Measurements from ENCODE around the gene NSMF.
"Not testable (repeated sequence)": the region's sequence is repeated elsewhere in the genome, so short reads cannot be mapped to it uniquely, and the experiment has no call there.

The NSMF gene

GRCh38 chr9:137474271-137474670 is 15.1 kb upstream of the NSMF start:
- DNase-seq, result no peak

- DNase-seq, result no peak
These were observed 11.7 kb upstream of the NSMF start for GRCh38 chr9:137470785-137471184.

- no peak for DNase-seq
These were observed 8.8 kb upstream of the NSMF start for GRCh38 chr9:137467896-137468295.

DNA sequence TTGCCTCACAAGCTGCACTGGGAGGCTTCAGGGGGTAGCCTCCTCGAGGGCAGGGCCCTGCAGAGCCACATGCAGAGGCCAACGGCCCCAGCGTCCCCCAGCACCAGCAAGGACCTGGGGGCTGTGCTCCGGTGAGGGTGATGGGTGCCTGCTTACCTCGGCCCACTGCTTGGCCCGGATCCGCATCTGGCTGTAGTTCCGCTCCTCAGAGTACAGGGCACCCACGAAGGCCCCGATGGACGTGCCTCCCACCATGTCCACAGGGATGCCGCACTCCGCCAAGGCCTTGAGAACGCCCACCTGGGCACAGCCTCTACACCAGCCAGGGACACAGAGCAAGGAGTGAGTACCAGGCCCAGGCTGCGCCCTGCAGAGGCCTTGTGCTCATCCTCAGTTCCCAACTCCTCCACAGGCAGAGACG is 8.0 kb upstream of the NSMF start:
- no peak for DNase-seq

DNA sequence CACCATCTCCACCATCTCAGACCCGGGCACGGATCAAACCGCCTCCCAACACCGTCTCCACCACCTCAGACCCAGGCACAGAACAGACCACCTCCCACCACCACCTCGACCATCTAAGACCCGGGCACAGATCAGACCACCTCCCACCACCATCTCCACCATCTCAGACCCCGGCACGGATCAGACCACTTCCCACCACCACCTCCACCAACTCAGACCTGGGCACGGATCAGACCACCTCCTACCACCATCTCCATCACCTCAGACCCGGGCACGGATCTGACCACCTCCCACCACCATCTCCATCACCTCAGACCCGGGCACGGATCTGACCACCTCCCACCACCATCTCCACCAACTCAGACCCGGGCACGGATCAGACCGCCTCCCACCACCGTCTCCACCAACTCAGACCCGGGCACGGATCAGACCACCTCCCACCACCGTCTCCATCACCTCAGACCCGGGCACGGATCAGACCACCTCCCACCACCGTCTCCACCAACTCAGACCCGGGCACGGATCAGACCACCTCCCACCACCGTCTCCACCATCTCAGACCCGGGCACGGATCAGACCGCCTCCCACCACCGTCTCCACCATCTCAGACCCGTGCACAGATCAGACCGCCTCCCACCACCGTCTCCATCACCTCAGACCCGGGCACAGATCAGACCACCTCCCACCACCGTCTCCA is 7.4 kb upstream of the NSMF start:
- not testable (repeated sequence) for DNase-seq

DNA sequence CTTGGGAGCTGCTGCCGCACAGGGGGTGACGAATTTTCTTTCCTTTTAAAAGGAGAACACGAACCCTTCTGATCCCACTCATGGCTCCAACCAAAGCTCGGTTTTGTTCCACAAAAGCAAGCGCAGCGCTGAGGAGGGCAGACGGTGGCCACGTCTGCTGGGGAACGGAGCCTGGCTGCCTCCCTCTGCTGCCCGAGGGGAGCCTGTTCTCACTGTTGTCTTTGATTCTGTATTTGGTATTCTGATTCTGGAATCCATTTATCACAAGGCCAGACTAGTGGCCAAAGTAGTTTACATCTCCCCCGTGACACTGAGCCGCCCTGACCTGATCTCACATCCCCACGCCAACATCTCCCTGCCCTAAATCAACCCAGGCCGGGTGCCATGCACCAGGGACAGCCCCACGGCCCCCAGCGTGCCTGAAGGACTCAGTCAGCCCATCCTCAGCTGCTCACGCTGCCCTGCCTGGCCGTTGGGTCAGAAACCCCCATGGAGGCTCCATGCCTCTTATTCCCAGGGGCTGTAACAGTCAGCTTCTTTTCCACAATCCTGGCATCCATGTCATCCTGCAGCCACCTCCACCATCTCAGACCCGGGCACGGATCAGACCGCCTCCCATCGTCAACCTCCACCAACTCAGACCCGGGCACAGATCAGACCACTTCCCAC is 6.7 kb upstream of the NSMF start:
- no peak for DNase-seq

- no peak for DNase-seq
These were observed 6.0 kb upstream of the NSMF start for GRCh38 chr9:137465000-137465719.

DNA sequence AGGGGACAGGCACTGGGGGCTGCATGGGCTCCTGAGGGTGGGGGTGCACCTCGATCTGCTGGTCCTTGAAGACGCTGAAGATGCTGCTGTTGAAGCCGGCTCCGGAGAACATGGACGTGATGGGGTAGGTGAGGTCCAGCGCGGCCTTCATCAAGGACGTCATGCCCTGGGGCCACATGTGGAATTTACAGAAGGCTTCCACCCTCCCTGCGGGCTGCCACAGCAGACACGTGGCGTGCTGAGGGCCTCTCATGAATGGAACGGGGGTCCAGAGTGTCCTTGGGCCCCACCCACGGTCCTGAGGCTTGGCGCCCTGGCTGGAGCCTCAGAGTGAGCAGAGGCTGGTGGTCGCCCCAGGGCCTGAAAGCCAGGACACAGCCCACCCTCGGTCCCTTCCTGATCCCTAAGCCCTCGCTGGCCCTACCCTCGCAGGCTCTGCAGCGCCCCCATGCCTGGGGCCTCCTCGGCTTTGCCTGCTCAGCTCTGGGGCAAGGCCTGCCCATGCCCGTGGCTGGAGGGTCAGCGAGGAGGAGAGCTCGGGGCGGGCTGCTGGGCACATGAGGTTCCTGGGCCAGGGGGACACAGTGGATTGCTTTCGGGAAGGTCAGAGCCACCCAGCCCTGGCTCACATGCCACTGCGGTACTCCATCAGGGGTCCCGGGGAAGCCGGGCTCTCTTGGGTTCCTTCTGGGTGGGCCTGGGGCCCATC is 5.3 kb upstream of the NSMF start:
- DNase-seq, result no peak

DNA sequence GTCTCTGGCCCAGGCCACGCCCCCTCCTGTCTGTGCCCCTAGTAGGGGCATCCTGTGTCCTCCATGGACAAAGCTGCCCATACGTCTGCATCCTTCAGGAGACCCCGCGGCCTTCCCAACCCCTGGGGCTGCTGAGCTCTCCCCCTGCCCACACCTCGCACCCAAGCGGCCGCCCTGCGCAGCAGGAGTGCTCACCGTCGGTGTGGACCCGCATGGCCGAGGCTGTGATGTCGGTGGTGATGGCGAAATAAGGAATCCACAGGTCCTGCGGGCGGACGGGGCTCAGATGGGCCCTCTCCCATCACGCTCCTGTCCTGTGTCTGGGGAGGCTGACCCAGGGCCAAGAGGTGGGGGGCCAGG is 4.8 kb upstream of the NSMF start:
- DNase-seq, result no peak

- DNase-seq, result no peak
These were observed 4.1 kb upstream of the NSMF start for GRCh38 chr9:137462986-137463930.

GRCh38 chr9:137462396-137462985 is 3.4 kb upstream of the NSMF start:
- no peak for DNase-seq

DNA sequence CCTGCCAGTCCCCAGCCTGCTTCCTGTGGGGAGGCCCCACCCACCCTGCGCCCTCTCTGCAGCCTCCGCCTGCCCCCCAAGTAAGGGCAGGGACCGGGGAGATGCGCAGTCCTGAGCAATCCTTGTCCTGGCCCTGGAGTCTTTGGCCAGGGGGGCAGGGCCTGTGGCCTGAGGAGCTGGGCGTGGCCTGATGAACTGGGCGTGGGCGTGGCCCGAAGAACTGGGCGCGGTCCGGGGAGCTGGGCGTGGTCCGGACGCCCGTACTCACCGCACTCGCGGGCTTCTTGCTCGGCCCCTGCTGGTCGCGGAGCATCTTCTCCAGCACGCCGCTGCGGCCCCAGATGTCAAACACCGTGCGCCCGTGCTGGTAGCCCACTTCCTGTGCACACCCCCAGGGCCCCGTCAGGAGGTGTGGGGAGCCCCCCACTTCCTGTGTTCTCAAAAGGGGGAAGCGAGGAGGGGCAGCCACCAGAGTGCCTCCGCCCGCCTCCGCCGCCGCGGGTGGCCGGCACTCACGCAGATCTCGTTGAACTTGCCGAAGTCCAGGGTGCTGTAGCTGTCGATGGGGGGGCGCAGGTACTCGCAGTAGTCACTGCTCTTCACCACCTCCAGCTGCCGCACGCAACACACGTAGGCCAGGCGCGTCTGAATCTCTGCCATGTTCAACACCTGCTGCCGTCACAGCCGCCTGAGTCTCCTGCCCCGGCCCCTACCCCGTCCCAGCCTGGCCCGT is 2.7 kb upstream of the NSMF start:
- peak; percentile 50 for DNase-seq

DNA sequence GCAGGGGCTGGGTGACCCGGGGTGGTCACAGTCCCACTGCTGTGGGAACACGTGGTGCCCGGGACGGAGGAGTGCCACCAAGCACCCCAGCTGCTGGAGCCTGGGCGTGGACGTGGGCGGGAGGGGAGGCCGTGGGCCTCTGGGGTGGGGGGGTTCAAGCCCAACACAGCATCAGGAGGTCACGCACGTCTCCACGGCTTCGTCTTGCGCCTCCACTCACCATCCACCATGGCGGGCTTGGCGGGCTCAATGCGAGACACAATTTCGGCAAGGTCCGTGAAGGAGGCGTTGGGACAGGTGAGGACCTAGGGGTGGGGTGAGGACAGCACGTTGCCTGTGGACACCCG is 2.2 kb upstream of the NSMF start:
- DNase-seq, result no peak

DNA sequence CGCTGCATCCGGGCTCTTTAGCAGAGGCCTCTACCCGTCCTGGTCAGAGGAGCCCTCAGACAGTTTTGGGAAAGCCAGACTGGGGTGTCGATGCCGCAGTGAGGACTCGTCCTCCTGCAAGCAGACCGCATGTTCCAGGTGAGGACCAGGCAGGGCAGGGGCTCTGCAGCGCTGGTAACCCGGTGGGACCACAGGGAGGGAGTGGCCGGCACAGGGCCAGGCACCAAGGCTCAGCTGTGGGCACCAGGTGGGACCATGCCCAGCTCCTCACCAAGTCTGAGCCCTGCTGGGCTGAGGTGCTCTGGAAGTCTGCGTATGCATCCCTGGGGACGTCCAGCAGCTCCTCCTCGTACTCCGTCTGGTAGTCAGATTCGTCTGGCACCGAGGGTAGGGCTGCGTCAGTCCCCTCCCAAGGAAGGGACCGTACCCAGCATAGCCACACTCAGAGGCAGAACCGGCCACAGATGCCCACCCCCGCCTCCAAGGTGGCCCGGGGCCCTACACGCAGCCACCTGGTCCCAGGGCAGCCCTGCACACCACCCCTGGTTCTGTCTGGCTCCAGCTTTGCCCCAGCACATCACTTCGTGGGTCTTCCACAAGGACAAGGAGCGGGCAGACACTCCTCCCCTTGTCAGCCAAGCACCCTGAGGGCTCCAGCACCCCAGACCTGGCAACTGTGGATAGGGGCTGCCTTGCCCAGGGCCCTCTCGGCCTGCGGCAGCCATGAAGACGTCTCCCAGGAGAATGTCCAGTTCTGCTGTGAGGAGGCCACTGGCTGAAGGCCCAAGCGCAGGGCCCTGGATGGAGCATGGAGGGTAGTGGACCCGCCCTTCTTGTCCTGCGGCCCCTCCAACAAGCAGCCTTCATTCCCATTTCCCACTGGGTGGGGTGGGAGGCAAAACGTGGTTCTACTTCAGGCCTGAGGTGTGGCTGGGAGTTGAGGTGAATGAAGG is 1.5 kb upstream of the NSMF start:
- no peak for DNase-seq

GRCh38 chr9:137459601-137460362 is 648 bp upstream of the NSMF start:
- no peak for DNase-seq

DNA sequence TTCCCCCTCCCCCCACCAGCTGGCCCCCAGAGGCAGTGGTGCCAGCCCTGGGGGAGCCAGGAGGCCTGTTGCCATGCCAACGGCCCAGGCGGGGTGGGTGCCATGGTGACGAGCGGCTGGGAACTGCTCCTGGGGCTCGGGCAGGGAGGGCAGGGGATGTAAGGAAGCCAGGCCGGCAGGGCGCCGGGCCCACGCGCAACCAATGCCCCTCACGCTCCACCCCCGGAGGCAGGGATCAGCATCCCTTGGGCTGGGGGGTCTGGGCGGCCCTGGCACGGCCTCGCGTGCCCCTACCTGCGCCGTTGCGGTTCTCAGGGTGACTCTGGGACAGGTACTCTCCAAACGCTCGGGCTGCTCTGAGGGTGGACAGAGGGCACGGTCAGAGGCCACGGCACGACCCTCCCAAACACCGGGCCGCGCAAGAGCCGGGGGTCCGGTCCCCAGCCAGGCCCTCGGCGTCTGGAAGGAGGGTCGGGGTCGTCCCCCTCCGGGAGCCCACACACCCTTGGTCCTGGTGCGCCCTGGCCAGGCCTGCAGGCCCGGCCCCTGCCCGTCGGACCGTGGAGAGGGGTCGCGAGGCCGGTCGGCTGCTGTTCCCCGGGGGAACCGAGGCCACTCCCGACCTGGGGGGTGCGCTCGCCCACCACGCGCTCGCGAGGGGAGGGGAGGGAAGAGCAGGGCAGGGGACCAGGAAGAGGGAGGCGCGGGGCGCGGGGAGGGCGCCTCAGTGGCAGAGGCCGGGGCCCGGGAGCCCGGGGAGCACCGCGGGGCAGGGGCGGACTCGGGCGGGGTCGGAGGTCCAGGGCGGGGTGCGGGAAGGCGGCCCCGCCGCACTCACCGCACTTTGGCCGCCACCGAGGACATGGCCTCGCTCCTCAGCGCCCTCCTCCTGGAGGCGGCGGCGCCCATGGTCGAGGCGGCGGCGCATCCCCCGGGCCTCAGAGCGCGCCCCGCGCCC is 661 bp downstream of the NSMF start:
- DNase-seq, result no peak

DNA sequence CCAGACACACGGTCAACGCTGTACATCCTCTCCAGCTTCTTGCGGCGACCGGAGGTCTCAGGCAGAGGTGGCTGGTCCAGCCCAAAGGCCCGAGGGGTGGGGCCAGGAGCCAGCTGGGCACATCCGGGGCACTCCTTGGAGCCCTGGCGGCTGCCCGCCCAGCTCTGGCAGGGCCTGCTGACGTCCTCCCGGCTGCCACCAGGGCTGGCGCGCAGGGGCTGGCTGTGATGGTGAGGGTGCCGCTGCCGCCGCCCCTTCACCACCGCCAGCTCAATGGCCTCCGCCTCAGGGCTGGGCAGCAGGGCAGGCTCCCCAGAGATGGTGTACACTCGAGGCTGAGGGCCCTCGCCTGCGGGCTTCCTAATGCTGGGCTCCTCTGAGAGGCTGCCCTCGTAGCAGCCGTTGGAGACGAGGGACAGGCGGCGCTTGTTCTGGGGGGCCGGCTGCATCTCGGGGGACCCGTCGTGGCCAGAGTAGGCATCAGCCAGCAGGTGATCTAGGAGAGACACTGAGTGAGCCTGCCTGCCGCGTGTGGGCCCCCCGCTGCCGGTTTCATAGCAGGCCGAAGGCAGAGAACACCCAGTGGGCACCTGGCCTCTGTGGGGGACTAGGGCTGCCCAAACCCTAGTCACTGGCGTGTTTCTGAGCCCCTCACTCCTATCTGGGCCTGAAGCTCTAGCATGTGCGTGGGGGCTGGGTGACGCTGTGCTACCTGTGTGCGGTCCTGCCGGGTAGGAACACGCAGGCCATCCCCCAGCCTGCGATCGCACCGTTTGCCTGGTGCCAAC is 1.5 kb downstream of the NSMF start:
- DNase-seq, result no peak

Measured in activated T-cell treated with anti-CD3 and anti-CD28 coated beads for 4 hours (primary cell).